Gastroesophageal sphincter (tissue), 4 donors: ENCODE results near the gene NR3C2. TPM values are rescaled to one million over a fixed set of nuclear protein-coding genes. Genes with fewer than 3 reads are reported as not detected.

Experiments
- ATAC-seq: fragments of 150-250 bp; one replicate; pipeline ENCODE4 v1.9.1; 2016; ENCODE audit warnings: mild to moderate bottlenecking, moderate library complexity
- H3K27ac ChIP-seq, 4 donors: fragments of 200-600 bp; sonication (generic) in 3 of 4; 1 replicate in 3 of 4; 2 replicates in 1 of 4; pipeline ENCODE4 v1.5.1; 2016 to 2019
- H3K27me3 ChIP-seq: fragments of 200-600 bp; sonication (generic); one replicate; pipeline ENCODE4 v1.5.1; 2019
- H3K36me3 ChIP-seq, 2 donors: fragments of 200-600 bp; sonication (generic); one replicate each; pipeline ENCODE4 v1.5.1; 2019; ENCODE audit warnings: control low read depth in 1 of 2
- H3K4me1 ChIP-seq, 3 donors: fragments of 200-600 bp; sonication (generic); 1 replicate in 2 of 3; 2 replicates in 1 of 3; pipeline ENCODE4 v1.5.1; 2016 to 2019; ENCODE audit warnings: control low read depth in 2 of 3
- H3K4me3 ChIP-seq, 2 donors: fragments of 200-600 bp; sonication (generic); one replicate each; pipeline ENCODE4 v1.5.1; 2019; ENCODE audit warnings: mild to moderate bottlenecking in 1 of 2, moderate library complexity in 1 of 2
- H3K9me3 ChIP-seq, 3 donors: fragments of 200-600 bp; sonication (generic); one replicate each; pipeline ENCODE4 v1.5.1; 2017 to 2019; ENCODE audit warnings: control low read depth in 2 of 3
- EP300 ChIP-seq: sonication (generic); formaldehyde crosslinking; IDR thresholded peaks from one replicate; pipeline ENCODE4 v1.6.1; 2017; ENCODE audit warnings: antibody characterized with exemption, mild to moderate bottlenecking
- POLR2A ChIP-seq, 2 donors: fragments of 450-650 bp; IDR thresholded peaks; one replicate each; pipeline ENCODE4 v1.6.1; 2017; ENCODE audit warnings: antibody characterized with exemption in 2 of 2, mild to moderate bottlenecking in 2 of 2, moderate library complexity in 1 of 2
- POLR2AphosphoS5 ChIP-seq: sonication (generic); formaldehyde crosslinking; IDR thresholded peaks from one replicate; pipeline ENCODE4 v1.6.1; 2017; ENCODE audit warnings: antibody characterized with exemption
- WGBS, 2 donors: methylation state at CpG; one replicate each; pipeline ENCODE4 v1.1.5; 2018; ENCODE audit warnings: low coverage in 1 of 2; 5-methylcytosine and 5-hydroxymethylcytosine counted together
- total RNA-seq, 4 donors: library from RNA; depleted of rRNA; stranded (reverse); fragments of >200 nt; gene quantifications; one replicate each; pipeline ENCODE4 v1.1.0, GENCODE V29; 2016
- TF ChIP-seq, protein P1 (sequence below), 4 experiments: fragments of 200-600 bp in 2 of 4; fragments of 450-650 bp in 2 of 4; sonication (generic) in 1 of 4; IDR thresholded peaks; one replicate each; pipeline ENCODE4 v1.5.1; 2017 to 2019; ENCODE audit warnings: antibody characterized with exemption in 4 of 4, mild to moderate bottlenecking in 2 of 4, moderate library complexity in 2 of 4

The NR3C2 gene
- total RNA-seq, 4 donors from 2014 or later: 11.6 to 15.9 (median 13.9) TPM

DNA sequence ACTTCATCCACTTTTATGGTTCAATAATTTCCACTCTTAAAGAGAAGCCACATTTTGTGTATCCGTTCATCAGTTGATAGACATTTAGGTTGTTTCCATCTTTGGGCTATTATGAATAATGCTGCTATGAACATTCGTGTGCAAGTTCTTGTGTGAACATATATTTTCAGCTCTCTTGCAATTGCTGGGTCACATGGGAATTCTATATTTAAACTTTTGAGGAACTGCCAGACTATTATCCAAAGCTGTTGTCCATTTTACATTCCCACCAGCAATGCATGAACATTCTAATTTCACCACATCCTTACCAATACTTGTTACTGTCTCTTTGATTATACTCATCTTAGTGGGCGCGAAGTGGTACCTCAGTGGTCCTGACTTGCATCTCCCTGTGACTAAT is 61.9 kb downstream of the NR3C2 start:
- Histone ChIP-seq H3K9me3 (no peaks in the 10 kb centered on the region), H3K27me3 (no peaks in the 10 kb centered on the region), H3K4me1 (peaks cover 0 to 6% (median 0%) of the 10 kb centered on the region in 3 donors), H3K27ac (no peak overlapping the region), H3K36me3 (no peaks in the 10 kb centered on the region), H3K4me3 (no peak overlapping the region)
- ATAC-seq: no peak
- TF ChIP-seq EP300: no peak
- TF ChIP-seq, protein P1, sequence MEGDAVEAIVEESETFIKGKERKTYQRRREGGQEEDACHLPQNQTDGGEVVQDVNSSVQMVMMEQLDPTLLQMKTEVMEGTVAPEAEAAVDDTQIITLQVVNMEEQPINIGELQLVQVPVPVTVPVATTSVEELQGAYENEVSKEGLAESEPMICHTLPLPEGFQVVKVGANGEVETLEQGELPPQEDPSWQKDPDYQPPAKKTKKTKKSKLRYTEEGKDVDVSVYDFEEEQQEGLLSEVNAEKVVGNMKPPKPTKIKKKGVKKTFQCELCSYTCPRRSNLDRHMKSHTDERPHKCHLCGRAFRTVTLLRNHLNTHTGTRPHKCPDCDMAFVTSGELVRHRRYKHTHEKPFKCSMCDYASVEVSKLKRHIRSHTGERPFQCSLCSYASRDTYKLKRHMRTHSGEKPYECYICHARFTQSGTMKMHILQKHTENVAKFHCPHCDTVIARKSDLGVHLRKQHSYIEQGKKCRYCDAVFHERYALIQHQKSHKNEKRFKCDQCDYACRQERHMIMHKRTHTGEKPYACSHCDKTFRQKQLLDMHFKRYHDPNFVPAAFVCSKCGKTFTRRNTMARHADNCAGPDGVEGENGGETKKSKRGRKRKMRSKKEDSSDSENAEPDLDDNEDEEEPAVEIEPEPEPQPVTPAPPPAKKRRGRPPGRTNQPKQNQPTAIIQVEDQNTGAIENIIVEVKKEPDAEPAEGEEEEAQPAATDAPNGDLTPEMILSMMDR (IDR thresholded peaks at IDR 0.05): no peak
- TF ChIP-seq POLR2AphosphoS5: no peak
- TF ChIP-seq POLR2A (IDR thresholded peaks at IDR 0.05): no peak
- WGBS, 2 donors: 77 to 90% methylated on average over 4 of the region's 4 CpGs

DNA sequence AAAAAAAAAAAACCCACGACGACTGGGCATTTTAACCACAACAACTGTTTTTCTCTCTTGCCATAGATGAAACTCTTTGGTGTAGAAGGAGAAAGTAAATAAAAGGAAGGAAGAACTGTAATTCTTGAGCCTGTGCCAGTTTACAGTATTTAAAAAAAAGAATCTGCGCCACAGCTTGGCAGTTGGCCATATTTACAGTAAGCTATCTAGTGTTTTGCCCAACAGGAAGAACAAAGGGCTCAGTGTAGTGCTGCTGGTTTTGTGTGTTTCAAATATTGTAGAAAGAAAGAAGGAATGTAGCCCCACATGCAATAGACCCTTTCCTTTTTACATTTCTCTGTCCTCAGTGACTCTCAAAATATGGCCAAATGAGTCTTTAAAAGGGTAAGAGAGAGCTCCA is 66.1 kb downstream of the NR3C2 start:
- ATAC-seq: no peak
- TF ChIP-seq POLR2AphosphoS5 (peak; percentile 38), POLR2A (IDR thresholded peaks at IDR 0.05) (no peak)

DNA sequence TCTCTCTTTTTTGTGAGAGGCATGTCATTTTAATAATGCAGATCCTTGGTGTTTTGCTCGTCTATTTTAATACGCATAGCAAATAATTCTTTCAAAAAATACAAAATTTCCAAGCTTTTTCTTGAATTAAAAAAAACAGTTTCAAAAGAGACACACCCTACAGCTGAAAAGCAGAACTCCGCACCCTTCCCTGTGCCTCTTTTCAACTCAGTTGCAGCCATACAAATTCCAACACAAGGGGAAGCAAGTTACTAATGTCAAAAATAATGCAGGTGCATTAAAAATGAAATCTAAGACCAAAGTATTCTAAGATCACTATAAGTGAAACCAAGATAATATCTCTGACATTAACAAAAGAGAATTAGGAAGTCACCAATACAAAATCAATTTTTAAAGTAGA is 66.6 kb downstream of the NR3C2 start:
- H3K4me1 ChIP-seq: peaks cover 0 to 18% (median 0%) of the 10 kb centered on the region in 3 donors
- peak overlapping the region in 1 of 4 donors; percentile 17 for H3K27ac ChIP-seq
- no peaks in the 10 kb centered on the region for H3K27me3 ChIP-seq
- TF ChIP-seq, protein P1 (IDR thresholded peaks at IDR 0.05): peak in 2 of 4 experiments; percentile 11 to 26
- no peak for TF ChIP-seq POLR2AphosphoS5
- H3K9me3 ChIP-seq: no peaks in the 10 kb centered on the region
- no peaks in the 10 kb centered on the region for H3K36me3 ChIP-seq
- no peak for ATAC-seq
- WGBS, 2 donors: 71 to 78% methylated on average over 3 of the region's 3 CpGs
- H3K4me3 ChIP-seq: peak overlapping the region; percentile 39 to 47

More for the DNA sequence above, 66.1 kb downstream of the NR3C2 start:
- peak overlapping the region in 1 of 4 donors; percentile 17 for H3K27ac ChIP-seq
- H3K27me3 ChIP-seq: no peaks in the 10 kb centered on the region
- peak overlapping the region; percentile 39 to 47 for H3K4me3 ChIP-seq
- 4 to 10% methylated on average over 3 of the region's 3 CpGs for WGBS, 2 donors
- no peaks in the 10 kb centered on the region for H3K9me3 ChIP-seq
- peaks cover 0 to 18% (median 0%) of the 10 kb centered on the region in 3 donors for H3K4me1 ChIP-seq
- H3K36me3 ChIP-seq: no peaks in the 10 kb centered on the region

DNA sequence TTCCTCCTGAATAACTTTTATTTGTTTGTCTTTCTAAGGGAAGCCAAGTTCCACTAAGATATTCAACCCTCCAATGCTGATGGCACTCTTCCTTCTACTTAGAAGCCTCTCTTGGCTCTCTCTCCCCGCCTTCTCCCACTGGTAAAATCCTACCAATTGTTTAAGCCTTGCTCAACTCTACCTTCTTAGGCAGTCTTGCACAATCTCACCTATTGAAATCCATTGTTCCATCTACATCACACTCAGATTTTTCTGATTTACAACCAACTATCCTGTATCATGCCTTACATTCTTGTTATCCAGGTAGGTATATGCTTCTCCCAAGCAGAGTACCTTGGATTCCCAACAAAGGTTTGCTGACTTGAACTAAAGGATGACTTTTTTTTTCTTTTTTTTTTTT is 69.1 kb downstream of the NR3C2 start:
- H3K27ac ChIP-seq: no peak overlapping the region
- WGBS, 2 donors: 33 to 100% methylated on average over 1 of the region's 1 CpG
- H3K4me3 ChIP-seq: no peak overlapping the region
- TF ChIP-seq POLR2AphosphoS5 (no peak), POLR2A (IDR thresholded peaks at IDR 0.05) (no peak), EP300 (no peak)
- TF ChIP-seq, protein P1 (IDR thresholded peaks at IDR 0.05): no peak
- no peaks in the 10 kb centered on the region for H3K36me3 ChIP-seq
- H3K27me3 ChIP-seq: no peaks in the 10 kb centered on the region
- H3K4me1 ChIP-seq: peaks cover 0 to 18% (median 0%) of the 10 kb centered on the region in 3 donors
- H3K9me3 ChIP-seq: no peaks in the 10 kb centered on the region
- ATAC-seq: no peak

DNA sequence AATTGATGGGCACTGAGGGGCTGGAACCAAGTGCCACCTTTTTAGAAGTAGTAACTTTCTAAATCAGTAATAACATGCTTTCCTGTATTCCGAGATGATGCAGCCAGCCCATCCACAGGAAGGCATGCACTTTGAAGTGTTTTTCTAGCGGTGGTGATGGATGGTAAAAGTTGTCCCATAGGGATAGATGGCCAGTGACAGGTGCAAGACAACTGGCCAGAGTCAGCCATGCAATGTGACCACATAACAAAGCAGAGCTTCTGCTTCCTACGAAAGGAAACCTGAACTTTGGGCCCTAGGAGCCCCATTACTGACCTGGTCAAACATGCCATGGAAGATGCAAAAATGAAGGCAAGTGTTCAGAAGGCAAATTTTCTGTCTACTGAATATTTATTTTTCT is 72.3 kb downstream of the NR3C2 start:
- Histone ChIP-seq H3K4me1 (peaks cover 0 to 23% (median 0%) of the 10 kb centered on the region in 3 donors), H3K27ac (no peak overlapping the region), H3K9me3 (no peaks in the 10 kb centered on the region), H3K27me3 (no peaks in the 10 kb centered on the region), H3K36me3 (no peaks in the 10 kb centered on the region), H3K4me3 (no peak overlapping the region)
- WGBS, 2 donors: 81 to 94% methylated on average over 3 of the region's 3 CpGs
- ATAC-seq: no peak
- TF ChIP-seq POLR2A (IDR thresholded peaks at IDR 0.05) (no peak), POLR2AphosphoS5 (no peak), EP300 (no peak)
- TF ChIP-seq, protein P1 (IDR thresholded peaks at IDR 0.05): no peak
